Inflammatory macrophage treated with lipopolysaccharide for 1 hour (primary cell): ENCODE data around the gene ATP7B.

ENCODE experiments used
- DNase-seq, 2 donors: peaks; one replicate each; pipeline ENCODE4 v3.0.0-alpha.2; 2020 to 2022

ATP7B gene

DNA sequence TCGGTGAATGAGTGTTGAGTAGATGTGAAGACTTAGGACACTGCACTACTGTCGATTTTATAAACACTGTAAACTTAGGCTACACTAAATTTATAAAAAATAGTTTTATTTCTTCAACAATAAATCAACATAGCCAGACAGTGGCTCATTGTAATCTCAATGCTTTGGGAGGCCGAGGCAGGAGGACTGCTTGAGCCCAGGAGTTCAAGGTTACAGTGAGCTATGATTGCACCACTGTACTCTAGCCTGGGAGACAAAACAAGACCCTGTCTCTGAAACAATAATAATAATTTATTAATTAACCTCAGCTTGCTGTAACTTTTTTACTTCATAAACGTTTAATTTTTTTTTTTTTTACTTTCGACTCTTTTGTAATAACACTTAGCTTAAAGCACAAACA, 34.4 kb downstream of the ATP7B start:
- no peak for DNase-seq

DNA sequence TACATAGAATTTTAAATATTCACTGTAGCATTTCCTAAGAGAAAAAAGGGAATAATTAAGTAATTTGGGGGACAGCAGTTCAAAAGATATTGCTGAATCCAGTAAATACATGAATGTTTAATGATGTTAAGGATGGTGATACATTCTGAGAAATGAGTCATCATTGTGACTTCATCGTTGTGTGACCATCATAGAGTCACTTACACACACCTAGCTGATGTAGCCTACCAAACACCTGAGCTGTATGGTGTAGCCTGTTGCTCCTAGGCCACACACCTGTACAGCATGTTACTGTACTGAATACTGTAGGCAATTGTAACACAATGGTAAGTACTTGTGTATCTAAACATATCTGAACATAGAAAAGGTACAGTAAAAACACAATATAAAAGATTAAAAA, 34.8 kb downstream of the ATP7B start:
- no peak for DNase-seq

DNA sequence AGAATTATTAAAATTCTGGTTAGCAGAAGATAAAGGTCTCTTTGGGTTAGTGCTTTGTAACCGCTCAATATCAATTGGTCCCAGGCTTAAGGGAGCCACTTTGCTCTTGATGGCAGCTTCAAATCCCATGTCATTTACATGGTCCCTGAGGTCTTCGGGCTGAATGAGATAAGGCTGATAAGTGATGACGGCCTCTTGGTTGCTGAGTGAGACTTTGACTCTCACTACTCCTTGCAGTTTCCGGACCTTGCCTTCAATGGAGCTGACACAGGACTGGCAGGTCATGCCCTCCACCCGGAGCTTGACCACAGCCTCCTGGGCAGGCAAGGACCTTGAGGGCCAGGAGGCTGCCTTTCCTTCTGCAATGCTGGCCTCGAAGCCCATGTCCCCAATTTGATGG, 36.8 kb downstream of the ATP7B start:
- no peak for DNase-seq

DNA sequence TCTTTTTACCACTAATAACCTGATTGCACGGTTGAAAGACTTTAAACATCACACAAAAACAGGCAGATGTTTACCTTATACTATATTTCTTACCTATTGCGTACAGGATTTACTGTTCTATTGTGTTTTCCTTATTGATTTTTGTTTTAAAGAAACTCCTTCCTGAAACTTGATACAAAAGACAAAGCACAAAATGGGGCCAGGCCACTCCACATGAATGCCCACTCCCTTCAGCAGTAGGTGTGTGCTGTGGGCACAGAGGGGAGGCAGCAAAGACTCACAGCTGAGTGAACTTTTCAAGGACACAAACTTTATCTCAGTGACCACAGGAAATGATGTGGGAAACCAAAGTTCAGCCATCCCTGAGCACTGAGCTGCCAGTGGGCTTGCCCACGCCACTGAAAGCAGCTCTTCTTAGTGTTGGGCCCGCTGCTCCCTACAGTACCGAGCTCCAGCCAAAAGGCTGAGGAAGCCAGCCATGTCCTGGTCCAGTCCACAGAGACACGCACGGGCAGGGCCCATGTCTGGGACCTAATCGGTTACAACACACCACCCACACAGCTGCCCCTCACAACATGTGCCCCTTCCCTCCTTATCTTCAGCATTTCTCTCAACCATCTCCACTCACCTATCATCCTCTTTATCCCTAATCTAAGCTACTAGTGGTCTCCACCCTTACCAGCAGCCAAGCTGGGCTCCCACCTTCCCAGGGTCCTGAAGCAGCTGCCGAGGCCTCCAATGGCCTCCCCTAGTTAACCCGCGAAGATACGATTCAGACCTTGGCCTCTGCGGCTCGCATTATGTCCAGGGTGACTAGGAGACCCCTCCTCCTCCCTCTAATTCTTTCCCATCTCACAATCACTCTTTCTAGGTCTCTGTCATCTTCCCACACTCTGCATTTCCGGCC, 39.5 kb downstream of the ATP7B start:
- DNase-seq: no peak

DNA sequence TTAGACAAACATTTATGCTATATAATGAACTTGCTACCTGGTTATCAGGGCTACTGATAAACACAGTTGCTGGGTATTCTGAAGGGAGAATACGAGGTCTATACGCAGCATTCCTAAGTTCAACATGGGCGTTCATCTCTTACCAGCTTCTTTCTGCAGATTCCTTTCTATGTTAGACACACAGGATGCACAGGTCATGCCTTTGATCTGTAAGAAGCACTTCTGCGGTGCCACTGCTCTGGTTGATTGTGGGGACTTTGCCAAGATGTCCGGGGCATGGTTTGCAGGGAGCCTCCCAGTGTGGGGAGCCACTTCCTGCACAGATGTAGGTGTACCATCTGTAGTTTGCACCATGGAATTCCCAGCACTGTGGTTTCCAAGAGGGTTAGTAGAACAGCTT, 40.9 kb downstream of the ATP7B start:
- no peak for DNase-seq

DNA sequence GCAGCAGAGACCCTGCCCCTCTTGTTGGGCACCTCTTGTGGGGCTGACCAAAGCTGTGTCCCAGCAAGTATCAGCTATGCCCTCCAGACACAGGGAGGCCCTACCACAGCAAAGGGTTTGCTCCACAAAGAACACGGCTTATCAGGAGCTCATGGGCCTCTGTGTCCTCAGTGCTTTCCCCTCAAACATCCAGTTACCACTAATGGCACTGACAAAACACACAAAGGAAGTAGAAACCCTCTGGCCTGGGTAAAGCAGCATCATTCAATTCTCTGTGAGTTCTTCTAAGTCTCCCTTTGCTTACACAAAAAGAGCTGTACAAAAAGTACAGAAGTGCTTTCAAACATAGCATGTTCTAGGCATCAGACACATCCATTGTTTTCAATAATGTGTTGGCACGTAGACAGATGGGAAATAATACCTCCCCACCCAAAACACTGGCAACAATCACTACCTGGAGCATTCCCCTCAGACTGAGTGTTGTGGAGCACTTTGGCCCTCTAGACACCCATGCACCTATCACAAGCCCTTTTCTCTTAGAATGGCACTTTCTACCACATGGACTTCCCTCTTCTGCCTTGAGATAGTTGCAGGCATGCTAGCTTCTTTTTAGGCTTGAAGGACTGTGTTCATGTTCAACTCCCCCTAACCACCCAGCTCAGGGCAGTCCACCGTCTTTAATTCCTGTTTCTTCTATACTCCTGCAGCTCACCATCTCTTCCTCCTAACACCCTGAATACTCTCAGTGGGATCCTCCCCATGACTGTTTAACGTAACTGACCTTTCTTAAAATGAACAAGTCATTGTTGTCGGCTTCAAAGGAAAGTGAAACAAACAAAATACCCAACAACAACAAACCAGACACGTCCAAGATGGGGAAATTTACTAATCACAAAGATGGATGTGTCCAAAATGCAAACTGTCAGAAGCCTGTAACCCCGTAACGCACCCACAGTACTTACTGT, 43.5 kb downstream of the ATP7B start:
- no peak for DNase-seq

DNA sequence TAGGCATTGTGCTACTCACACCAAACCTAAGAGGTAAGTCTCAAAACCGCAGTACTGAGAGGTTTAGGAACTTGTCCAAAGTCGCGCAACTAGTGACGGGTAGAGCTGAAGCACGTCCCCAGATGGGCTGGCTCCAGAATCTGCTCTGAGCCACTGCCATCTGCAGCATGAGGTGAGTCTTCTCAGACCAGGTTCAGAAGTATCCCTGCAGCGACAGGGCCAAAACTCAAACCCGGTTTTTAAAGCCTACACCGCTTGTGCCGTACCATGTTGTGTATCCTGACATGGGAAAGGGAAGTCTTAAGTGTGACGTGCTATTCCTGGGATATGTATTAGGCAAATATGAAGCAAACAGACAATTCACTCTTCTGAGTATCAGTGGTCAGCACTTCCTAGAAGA, 45.1 kb downstream of the ATP7B start:
- no peak for DNase-seq

DNA sequence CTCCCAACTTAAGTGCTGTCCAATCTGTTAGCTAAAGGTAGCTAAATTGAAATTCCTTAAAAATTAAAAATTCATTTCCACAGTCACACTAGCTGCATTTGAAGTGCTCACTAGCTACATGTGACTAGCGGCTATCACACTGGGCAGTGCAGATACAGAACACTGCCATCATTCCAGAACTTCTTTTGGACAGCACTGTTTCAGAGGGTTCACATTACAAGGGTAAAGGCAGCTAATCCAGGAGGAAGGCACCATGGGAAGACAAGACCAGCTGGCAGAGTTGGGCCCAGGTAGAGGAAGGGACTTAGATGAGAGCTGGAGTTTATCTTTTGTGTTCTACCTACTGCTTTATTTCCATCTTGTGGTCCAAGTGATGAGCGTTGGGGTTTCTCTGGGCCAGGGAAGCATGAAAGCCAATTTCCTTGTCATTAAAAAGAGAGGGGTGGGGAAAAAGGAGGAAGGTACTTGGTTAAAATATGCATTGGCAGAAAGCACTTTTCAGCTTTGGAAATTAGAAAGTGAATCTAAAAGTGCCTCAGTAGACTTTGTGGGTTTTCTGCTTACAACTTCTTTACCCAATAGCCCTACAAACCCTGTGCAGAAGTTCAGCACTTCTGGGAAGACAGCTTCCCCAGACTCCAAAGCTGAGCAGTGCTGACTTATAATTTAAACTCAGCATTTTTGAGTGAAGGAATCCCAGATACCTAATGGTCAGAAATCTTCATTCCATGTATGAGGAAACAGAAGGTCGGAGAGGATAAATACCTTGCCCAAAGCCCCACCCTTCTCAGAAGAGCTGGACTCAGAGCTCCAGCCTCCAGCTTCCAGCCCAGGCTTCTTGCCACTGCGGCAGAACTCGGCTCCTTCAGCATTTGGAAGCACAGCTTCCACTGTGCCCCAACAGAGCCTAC, 49.5 kb downstream of the ATP7B start:
- no peak for DNase-seq

DNA sequence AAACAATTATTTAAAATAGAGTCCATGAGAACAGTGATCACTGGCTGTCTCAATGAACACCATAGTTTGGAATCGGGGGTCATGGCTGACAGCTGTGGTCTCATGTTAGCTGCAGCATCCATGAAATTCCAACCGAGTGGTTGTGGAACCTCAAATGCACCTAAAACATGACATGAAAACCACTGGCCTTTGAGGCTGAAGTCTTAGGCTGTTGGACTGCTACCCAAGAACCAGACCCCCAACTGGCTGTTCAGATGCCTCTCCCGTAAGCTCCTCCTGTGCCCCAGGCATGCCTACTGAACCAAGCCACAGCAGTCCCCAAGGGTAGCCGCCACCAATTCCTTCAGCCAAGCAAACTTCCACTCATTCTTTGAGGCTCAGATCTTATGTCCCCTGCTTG, 50.5 kb downstream of the ATP7B start:
- DNase-seq: no peak

DNA sequence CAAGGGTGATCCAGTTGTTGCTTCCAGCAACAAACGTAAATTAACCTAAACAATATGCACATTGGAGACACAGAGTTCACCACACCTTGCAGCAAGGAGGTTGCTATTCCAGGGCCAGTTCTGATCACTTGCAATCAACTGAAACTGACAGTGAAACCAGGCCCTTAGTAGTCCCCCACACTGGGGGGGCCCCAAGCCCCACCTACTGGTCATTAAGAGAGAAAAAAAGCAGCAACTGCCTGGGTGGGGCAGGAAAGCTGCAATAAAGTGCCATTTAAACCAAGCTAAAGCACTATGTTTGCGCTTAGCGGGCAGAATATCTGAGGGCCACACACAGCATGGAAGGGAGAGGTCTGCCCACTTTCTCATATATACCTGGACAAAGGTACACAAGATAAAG, 51.5 kb downstream of the ATP7B start:
- DNase-seq: no peak

DNA sequence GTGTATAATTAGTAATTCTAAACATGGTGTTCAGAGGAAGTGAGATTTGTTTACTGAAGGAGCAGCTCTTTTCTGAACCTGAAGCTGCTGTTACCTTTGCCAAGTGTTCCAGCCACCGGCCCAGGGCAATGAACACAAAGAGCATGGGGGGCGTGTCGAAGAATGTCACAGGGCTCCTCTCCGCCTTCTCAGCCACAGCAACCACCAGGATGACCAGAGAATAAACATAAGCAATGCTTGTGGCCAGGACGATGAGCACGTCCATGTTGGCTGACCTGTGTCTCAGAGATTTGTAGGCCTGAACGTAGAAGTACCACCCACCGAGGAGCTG, 53.1 kb downstream of the ATP7B start:
- no peak for DNase-seq

DNA sequence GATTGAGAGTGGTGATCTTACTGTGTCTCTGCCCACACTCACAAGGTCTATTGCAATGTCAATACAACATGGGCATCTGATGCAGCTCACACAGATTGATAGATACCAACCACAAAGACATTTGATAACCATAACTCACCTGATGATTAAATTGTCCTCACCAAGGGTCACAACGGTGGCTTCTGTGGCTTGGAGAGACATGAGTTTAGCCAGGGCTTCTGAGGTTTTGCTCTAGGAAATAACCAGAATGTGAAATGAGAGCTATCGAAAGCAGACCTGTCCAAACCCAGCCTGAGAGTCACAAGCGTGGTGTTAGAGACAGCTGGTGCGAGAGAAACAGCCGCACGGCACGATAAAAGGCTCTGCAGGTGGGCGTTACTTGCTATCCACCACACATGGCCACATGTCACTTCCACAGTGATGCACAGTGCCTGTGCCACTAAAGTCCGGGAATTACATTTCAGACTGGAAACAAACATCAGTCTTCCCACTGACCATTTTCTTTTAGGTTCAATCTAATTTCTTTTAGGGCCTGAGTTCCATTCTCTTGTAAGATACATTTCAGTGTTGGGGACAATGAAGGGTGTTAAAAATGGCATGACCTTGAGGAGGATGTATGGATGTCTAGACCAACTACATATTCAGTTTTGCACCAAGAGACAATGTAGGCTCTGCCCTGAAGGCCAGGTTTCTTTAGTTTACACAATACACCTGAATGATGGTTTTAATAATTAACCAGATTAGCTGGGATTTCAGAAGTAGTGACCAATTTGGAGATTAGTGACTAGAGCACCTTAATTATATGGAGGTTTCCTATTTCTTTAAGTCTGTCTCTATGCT, 53.7 kb downstream of the ATP7B start:
- no peak for DNase-seq

DNA sequence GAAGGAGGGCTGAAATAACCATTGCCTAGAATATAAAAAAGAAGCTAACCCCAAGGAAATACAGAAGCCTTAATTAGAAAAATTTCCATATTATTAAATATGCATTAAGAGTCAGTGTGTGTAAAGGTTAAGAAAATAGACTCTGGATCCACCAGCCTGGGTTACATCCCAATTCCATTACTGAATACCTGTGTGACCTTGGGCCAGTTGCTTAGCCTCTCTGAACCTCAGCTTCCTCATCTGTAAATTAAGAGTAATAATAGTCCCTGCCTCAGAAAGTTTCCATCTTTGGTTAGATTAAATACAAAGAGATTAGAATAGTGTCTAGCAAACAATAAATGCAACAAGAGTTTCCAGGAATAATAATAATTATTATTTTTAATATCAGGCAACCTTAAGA, 54.5 kb downstream of the ATP7B start:
- no peak for DNase-seq

DNA sequence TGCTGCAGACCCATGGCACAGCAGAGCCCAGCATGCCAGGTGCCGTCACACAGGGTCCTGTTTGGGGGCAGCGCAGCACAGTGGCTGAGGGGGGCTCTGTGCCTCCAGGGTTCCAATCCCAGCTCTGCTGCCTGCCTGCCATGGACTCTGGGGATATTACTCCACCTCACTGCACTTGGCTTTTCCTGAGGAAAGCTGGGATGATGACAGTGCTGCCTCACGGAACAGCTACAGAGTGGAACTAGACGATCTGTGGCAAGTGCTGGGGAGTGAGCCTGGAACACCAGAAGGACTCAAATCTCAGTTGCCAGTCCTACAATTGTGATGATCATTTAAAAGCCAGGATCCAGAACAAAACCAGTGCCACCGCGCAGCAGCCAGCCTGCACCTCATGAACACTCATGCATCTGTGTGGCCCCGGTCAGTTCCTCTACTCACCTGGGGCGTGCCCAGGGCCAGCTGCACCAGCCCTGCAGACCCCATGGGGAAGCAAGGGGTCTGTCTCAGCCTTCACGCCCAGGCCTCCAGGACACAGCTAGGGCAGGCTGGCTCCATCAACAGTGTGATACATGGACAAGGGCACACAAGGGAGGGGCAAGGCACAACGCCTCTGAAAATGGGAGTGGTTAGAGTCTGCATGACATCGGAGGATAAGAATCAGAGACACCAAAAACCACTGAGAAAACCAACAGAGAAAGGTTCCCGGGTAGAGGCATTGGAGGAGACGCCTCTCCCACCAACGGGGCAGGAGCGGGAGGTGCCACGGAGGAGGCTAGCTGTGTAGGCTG, 55.2 kb downstream of the ATP7B start:
- DNase-seq: no peak

DNA sequence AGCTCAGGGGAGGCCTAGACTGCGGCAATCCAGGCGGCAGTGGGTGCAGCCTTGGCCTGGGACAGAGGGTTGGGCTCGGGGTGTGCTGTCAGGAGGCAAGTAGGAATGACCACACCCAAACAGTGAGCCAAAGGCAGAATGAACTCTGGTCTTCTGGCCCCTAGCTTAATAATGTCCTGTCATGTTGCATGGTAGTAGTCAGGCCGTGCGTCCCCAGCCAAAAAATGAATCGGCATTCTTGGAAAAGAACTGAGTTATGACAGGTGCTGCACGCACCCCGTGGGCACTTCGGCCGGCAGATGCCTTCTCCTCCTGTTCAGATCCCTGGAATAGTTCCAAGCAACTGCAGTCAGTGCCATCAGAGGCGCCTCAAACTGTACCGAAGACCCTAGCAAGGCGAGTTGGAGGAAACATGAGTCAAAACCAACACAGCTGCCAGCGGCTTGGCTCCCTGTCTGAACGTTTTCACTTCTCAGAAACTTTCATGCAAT, 55.9 kb downstream of the ATP7B start:
- DNase-seq: no peak

DNA sequence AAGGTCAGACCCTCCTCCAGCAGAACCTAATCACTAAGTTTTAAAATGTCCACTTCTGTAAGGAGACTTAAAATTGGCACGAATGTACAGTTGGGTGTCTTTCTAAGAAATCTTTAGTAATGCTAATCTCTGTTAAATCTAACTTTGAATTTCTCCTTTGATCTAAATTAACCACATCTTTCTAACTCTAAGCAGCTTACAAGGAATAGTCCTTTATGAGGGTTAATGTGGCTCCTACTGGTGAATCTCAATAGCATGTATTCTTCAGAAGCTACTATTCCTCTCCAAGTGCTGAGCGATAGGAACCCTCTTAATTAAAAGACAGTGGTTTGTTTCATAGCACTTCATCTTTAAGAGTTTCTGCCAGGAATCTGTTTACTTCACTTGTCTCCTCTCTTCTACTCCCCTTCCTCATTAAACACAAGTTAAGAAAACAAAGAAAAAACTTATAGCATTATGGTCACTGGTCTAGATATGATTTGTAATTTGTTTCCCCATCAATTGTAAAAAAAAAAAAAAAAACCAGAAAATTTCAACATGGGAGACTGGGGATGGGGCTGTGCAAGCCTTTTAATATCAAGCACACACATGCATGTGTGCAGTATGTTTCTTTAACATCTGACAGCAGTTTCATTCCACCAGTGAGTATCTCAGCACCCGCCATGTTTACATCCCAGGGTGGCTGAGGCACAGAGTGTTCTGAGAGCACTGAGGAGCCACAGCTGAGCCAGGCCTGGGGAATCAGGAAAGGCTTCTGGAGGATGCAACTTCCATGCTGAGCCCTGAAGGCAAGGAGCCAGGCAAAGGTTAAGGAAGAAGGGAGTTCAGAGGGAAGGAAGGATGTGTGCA, 57.7 kb downstream of the ATP7B start:
- no peak for DNase-seq

DNA sequence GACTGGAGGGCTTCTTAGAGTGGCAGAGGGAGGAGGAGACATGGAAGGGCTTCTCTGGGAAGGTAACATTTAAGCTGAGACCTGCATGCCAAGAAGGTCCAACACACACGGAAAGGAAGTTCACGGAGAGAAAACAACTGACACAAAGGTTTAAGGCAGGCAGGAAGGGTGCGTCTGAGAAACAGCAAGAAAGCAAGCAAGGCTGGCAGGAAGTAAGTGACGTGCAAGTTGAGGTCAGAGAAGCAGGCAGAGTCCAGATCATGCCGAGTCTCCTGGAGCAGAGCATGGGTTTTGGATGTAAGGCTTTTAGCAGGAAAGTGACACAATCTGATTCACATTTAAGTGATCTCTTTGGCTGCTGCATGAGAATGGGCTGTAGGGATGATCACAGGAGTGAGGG, 60.5 kb downstream of the ATP7B start:
- no peak for DNase-seq

DNA sequence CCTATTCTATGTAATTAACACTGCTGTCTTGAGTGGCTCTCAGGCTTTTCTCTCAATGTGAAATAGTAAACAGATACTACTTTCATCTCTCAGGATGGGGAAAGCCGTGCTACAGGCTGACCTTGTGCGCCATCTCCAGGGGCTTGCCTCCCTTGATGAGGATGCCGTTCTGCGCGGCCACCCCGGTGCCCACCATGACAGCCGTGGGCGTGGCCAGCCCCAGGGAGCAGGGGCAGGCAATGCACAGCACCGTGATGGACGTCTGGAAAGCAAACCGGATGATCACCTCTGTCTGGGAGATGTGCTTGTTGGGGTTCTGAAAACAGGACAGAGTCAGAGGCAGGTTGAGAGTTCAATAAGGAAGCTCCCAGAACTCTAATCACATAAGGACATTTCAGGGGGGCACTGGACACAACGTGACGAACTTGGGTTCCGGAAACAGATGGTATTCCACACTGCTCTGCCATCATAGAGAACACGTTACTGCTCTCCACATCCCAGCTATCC, 65.0 kb downstream of the ATP7B start:
- no peak for DNase-seq

DNA sequence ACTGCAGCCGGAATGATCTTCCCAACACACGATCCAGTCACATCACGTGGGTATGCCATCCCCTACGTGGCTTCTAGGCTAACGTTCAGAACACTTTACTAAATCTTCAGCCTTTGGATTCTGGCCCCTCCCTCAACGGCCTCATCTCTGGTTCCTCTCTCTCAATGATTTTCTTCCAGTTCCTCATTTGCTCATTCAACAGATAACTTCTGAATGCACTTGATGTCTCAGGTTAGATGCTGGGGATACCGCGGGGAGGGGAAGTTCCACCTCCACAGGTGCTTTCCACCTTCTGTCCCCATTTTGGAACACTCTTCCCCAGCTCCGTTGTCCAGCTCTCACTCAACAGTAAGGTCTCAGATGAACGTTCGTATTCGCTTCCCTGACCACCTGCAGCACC, 66.1 kb downstream of the ATP7B start:
- no peak for DNase-seq

DNA sequence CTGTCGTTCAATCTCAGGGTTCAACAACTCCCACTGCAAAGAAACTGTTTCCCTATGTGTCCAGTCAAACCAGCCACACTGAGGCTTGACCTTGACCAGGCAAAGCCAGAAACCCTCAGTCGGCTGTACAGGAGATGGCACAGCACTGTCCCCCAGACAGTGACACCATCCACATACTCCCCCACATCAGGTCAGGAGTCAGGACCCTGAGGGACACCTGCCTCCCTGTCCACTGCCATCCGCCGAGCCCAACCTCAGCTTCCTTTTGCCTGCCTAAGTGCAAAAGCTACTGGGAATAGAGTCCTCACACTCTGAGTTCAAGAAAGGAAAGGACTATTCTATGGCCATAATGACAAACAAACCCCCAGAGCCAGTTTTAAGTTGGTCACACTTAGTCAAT, 66.8 kb downstream of the ATP7B start:
- no peak for DNase-seq
